ENCODE data around the gene CEMIP.

The CEMIP gene

DNA sequence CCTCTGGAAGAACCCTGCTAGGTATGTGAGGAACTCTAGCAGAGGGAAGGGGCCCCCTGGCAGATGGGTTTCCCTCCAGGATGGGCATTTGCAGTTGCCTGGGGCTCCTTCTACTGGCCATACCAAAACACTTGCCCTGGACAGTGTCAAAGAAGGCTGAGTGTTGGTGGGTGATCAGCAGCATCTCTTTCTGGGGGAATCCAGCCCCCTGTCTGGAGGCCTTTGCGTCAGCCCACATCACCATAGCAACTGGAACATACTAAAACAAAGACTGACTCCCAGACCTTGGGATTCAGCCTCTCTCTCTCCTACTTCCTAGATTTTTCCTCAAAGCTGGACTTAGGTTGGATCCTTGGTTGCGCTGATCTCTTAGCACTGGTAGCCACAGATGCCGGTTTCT, 8.1 kb downstream of the CEMIP start:
- DNase-seq (ENCODE audit: low read depth): no peak

- no peak for DNase-seq (ENCODE audit: low read depth)
Measured at GRCh38 chr15:80788536-80788935, 9.4 kb downstream of the CEMIP start.

- no peak for DNase-seq (ENCODE audit: low read depth)
Measured at GRCh38 chr15:80789296-80789695, 10.1 kb downstream of the CEMIP start.

DNA sequence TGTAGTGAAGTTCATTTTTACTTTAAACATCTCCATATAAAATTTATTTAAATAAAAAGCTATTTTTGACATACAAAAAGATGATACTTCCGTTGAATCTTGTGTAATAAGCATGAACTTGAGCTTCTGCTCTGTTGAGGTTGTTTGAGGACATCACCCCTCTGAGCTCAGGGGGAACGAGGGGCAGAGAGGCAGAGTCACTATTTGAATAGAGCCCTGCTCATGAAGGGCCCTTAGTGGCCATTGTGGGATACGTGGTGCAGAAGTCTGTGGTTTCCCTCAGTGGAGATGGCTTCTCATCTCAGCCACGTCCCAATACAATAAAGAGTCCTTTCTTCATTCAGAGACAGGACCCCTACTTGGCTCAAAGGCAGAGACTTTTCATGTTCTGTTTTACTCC, 10.6 kb downstream of the CEMIP start:
- DNase-seq (ENCODE audit: low read depth): no peak

- DNase-seq (ENCODE audit: low read depth): no peak
Measured at GRCh38 chr15:80790236-80790635, 11.1 kb downstream of the CEMIP start.

DNA sequence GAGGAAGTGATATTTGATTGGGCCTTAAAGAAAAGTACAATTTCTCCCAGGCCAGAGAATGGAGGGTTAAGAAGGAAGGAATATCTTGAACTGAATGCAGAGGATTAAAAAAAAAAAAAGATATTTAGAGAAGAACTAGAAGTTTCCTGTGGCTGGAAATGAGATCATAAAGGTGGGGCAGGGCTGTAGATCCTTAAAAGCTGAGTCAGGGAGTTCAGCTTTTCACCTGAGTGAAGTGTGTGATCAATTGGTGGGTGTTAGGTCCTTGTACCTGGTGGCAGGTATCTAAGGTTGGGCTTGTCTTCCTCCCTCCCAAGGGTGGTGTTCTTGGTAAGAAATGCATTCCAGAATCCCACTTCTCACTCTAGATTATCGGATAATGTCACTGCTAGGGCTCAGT, 11.8 kb downstream of the CEMIP start:
- DNase-seq (ENCODE audit: low read depth): no peak

- no peak for DNase-seq (ENCODE audit: low read depth)
Measured at GRCh38 chr15:80796407-80796806, 17.2 kb downstream of the CEMIP start.

GRCh38 chr15:80798911-80799310, 19.7 kb downstream of the CEMIP start:
- no peak for DNase-seq (ENCODE audit: low read depth)

DNA sequence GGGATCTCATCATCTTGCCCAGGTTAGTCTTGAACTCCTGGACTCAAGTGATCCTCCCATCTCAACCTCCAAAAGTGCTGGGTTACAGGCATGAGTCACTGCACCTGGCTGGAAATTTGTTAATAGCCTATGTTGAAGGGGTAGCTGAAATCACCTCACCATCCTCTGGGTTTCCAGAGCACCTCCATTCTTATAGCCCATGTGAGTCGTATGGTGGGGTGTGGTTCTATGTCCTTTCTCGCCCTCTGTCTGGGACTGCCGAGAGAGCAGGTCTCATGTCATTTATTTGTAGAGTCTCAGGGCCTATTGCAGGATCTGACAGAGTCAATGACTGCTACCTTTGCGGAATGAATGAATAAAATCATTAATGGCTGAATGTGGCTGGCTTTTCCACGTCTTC, 20.9 kb downstream of the CEMIP start:
- no peak for DNase-seq (ENCODE audit: low read depth)

GRCh38 chr15:80801891-80802680, 22.9 kb downstream of the CEMIP start:
- DNase-seq (ENCODE audit: low read depth): no peak

GRCh38 chr15:80803580-80804525, 24.7 kb downstream of the CEMIP start:
- DNase-seq (ENCODE audit: low read depth): no peak

- DNase-seq (ENCODE audit: low read depth): no peak
Measured at GRCh38 chr15:80804970-80805495, 25.9 kb downstream of the CEMIP start.

- DNase-seq (ENCODE audit: low read depth): no peak
Measured at GRCh38 chr15:80811781-80812315, 32.7 kb downstream of the CEMIP start.

GRCh38 chr15:80815106-80815505, 35.9 kb downstream of the CEMIP start:
- DNase-seq (ENCODE audit: low read depth): no peak

GRCh38 chr15:80816049-80816653, 37.0 kb downstream of the CEMIP start:
- no peak for DNase-seq (ENCODE audit: low read depth)

- no peak for DNase-seq (ENCODE audit: low read depth)
Measured at GRCh38 chr15:80816936-80817335, 37.8 kb downstream of the CEMIP start.

GRCh38 chr15:80817901-80818300, 38.7 kb downstream of the CEMIP start:
- no peak for DNase-seq (ENCODE audit: low read depth)

GRCh38 chr15:80819001-80819400, 39.8 kb downstream of the CEMIP start:
- no peak for DNase-seq (ENCODE audit: low read depth)

DNA sequence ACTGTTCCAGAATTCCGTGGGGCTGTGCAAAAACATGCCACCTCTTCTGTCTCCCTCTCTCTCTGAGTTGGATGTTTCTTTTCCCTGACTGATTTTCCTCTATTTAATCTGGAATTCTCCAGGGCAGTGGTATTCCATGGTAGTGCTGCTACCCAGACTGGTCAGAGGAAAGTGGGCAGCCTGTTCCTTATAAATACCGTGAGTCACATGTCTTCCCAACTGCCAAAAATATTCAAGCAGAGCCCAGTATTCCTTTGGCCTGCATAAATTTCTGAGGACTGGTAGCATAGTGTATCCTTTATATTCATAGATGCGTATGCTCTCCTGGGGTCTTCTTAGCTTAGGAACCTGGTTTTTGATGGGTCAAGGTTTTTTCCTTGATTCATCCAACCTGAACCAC, 40.9 kb downstream of the CEMIP start:
- DNase-seq (ENCODE audit: low read depth): no peak

DNA sequence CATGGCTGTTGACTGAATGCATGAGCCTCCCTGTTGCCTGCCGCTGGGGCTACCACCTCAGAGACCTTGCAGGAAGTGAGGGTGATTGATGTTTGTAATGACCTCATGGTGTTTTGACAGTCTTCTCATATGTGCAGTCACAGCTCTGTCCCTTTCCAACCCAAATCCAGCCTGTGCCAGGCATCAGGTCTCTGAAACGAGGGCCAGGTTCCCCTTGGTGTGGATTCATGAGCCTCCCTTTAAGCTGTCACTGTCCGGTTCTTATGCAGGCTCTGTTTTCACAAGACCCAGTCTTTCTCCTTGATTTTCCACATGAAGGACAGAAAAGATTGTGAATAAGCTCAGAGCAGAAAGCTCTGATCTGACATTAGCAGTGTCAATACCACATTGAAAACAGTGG, 43.1 kb downstream of the CEMIP start:
- no peak for DNase-seq (ENCODE audit: low read depth)

GRCh38 chr15:80822676-80823075, 43.5 kb downstream of the CEMIP start:
- DNase-seq (ENCODE audit: low read depth): no peak

DNA sequence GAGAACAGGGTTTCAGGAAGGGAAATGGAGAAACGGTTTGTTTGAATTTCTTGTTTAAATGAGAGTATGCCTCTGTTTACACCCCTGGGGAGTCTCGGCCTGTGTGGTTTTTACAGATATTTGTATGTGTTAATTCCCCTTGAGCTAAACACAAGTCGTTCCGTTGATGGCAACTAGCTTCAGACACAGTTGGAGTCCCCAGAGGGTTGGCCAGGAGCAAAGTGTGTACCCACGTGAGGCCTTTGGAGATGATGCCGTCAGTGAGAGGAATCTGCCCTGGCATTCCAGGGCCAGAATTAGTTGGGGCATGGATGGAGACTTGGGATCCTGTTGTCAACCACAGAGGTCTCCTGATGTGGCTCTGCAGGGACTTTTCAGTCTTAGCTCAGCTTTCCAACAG, 44.0 kb downstream of the CEMIP start:
- DNase-seq (ENCODE audit: low read depth): no peak
